B cell (primary cell): Measurements from ENCODE around the gene HOXA3.

Experiments
- EZH2 ChIP-seq: IDR thresholded peaks from 2 replicates; pipeline ENCODE4 v1.6.1; 2012; ENCODE audit warnings: borderline replicate concordance, low read depth, mild to moderate bottlenecking, moderate library complexity, low read length; ENCODE audit not compliant: insufficient read depth, poor library complexity, severe bottlenecking
- TF ChIP-seq, protein P1 (sequence below): fragments of 200-600 bp; IDR thresholded peaks from one replicate; pipeline ENCODE4 v1.8.0; 2022; ENCODE audit warnings: antibody characterized with exemption, mild to moderate bottlenecking

DNA sequence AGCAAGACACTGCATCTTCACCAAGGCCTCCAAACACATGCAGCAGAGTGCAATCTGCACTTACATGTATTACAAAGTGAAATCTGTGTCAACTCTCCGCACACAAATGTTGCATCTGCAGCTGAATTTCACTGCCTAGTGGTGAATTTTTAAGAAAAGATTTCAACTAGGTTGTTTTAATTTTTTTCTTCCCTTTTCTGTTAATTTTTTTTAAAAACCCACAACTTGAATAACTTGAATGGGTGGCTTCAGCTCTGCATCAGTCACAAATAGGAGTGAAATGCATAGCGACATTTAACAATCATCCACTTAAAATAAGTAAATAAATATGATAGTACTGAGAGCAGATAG is 41.6 kb upstream of the HOXA3 start:
- TF ChIP-seq, protein P1, sequence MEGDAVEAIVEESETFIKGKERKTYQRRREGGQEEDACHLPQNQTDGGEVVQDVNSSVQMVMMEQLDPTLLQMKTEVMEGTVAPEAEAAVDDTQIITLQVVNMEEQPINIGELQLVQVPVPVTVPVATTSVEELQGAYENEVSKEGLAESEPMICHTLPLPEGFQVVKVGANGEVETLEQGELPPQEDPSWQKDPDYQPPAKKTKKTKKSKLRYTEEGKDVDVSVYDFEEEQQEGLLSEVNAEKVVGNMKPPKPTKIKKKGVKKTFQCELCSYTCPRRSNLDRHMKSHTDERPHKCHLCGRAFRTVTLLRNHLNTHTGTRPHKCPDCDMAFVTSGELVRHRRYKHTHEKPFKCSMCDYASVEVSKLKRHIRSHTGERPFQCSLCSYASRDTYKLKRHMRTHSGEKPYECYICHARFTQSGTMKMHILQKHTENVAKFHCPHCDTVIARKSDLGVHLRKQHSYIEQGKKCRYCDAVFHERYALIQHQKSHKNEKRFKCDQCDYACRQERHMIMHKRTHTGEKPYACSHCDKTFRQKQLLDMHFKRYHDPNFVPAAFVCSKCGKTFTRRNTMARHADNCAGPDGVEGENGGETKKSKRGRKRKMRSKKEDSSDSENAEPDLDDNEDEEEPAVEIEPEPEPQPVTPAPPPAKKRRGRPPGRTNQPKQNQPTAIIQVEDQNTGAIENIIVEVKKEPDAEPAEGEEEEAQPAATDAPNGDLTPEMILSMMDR = no peak
- peak; percentile 21 for TF ChIP-seq EZH2
